ENCODE results near the gene RPL10A.

- TF ChIP-seq CTCF (IDR thresholded peaks at IDR 0.05; ENCODE audit: control extremely low read depth in 1 of 3, insufficient read depth in 1 of 3, low read depth in 1 of 3, low read length in 3 of 3) = no peak
- no peak for TF ChIP-seq EGR1 (IDR thresholded peaks at IDR 0.05; ENCODE audit: borderline replicate concordance, low read depth, low read length)
- TF ChIP-seq EZH2 (IDR thresholded peaks at IDR 0.05; ENCODE audit: low read depth, low read length, severe bottlenecking) = no peak
- no peak for TF ChIP-seq SIN3A (conservative IDR thresholded peaks at IDR 0.05 in 1 of 2, IDR thresholded peaks at IDR 0.05 in 1 of 2; ENCODE audit: low read depth in 1 of 2, low read length in 2 of 2)
Measured at GRCh38 chr6:35457907-35458306, 10.3 kb upstream of the RPL10A start.

Data from H1 (cell line).